HuH-7 (cell line): Measurements from ENCODE around the gene BTBD9.

ENCODE experiments used
- DNase-seq: peaks from one replicate; pipeline ENCODE4 v3.0.0; 2011; ENCODE audit warnings: low spot score

The BTBD9 gene

GRCh38 chr6:38480036-38480435 lies 159.7 kb downstream of the BTBD9 start:
- no peak for DNase-seq

GRCh38 chr6:38479331-38479730 lies 160.4 kb downstream of the BTBD9 start:
- no peak for DNase-seq

GRCh38 chr6:38477680-38478260 lies 162.0 kb downstream of the BTBD9 start:
- no peak for DNase-seq

GRCh38 chr6:38476888-38477287 lies 162.8 kb downstream of the BTBD9 start:
- no peak for DNase-seq

GRCh38 chr6:38476141-38476540 lies 163.6 kb downstream of the BTBD9 start:
- no peak for DNase-seq

- no peak for DNase-seq
These were observed 169.2 kb downstream of the BTBD9 start for GRCh38 chr6:38470548-38470947.

GRCh38 chr6:38467566-38467965 lies 172.2 kb downstream of the BTBD9 start:
- no peak for DNase-seq

GRCh38 chr6:38460186-38460585 lies 179.5 kb downstream of the BTBD9 start:
- DNase-seq, result no peak

GRCh38 chr6:38459291-38459690 lies 180.4 kb downstream of the BTBD9 start:
- DNase-seq, result no peak

- DNase-seq, result no peak
These were observed 185.9 kb downstream of the BTBD9 start for GRCh38 chr6:38453861-38454260.

GRCh38 chr6:38452816-38453660 lies 186.7 kb downstream of the BTBD9 start:
- no peak for DNase-seq

GRCh38 chr6:38450717-38451116 lies 189.0 kb downstream of the BTBD9 start:
- no peak for DNase-seq

- DNase-seq, result no peak
These were observed 193.8 kb downstream of the BTBD9 start for GRCh38 chr6:38445925-38446324.

GRCh38 chr6:38445336-38445735 lies 194.4 kb downstream of the BTBD9 start:
- no peak for DNase-seq

- no peak for DNase-seq
These were observed 196.2 kb downstream of the BTBD9 start for GRCh38 chr6:38443352-38444144.

- DNase-seq, result no peak
These were observed 201.6 kb downstream of the BTBD9 start for GRCh38 chr6:38438097-38438496.

GRCh38 chr6:38436726-38437465 lies 202.8 kb downstream of the BTBD9 start:
- no peak for DNase-seq

- DNase-seq, result no peak
These were observed 204.4 kb downstream of the BTBD9 start for GRCh38 chr6:38435330-38435729.

GRCh38 chr6:38434051-38434450 lies 205.7 kb downstream of the BTBD9 start:
- no peak for DNase-seq

GRCh38 chr6:38432479-38432878 lies 207.2 kb downstream of the BTBD9 start:
- no peak for DNase-seq

- no peak for DNase-seq
These were observed 207.7 kb downstream of the BTBD9 start for GRCh38 chr6:38432079-38432478.

GRCh38 chr6:38429546-38429945 lies 210.2 kb downstream of the BTBD9 start:
- no peak for DNase-seq
